Stimulated activated CD8-positive, alpha-beta memory T cell treated with anti-CD3 and anti-CD28 coated beads, Interleukin-2, amount 100 ng/mL, for 48 hours (primary cell): ENCODE results near the gene FGFR4.
A peak's percentile ranks its signal among the peaks of the same experiment; 100 is the strongest.
"Not testable (repeated sequence)": the region's sequence is repeated elsewhere in the genome, so short reads cannot be mapped to it uniquely, and the experiment has no call there.

Experiments used
- DNase-seq, 2 donors: peaks; one replicate each; pipeline ENCODE4 v3.0.0-alpha.2; 2020; ENCODE audit warnings: low read depth in 2 of 2

FGFR4 gene

GRCh38 chr5:177086654-177087397 is at the start of gene FGFR4:
FGFR4 (plus strand) TSS chr5:177086915; CDS start chr5:177089603, 2,688 bp downstream.
- DNase-seq, result peak; percentile 52 to 55

GRCh38 chr5:177036921-177037320 is 49.8 kb upstream of the FGFR4 start:
- DNase-seq, result no peak

- no peak for DNase-seq
Measured at GRCh38 chr5:177040814-177041420, 45.8 kb upstream of the FGFR4 start.

DNA sequence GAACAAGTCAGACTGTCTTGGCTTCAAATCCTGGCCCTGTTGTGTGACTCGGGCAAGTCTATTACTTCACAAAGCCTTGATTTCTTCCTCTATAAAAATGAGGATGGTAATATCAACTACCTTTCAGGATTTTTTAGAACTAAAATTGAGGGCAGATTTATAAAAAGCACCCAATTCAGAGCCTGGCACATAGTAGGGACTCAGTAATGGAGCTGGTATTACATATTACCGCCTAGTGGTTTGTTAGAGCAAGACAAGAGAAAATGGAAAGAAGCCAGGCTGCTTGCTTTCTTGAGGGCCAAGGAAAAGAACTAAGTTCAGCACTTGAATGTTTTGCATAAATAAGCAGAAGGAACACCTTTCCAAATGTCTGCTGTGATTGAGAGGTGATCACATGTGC is 44.8 kb upstream of the FGFR4 start:
- no peak for DNase-seq

- no peak for DNase-seq
Measured at GRCh38 chr5:177043114-177043513, 43.6 kb upstream of the FGFR4 start.

DNA sequence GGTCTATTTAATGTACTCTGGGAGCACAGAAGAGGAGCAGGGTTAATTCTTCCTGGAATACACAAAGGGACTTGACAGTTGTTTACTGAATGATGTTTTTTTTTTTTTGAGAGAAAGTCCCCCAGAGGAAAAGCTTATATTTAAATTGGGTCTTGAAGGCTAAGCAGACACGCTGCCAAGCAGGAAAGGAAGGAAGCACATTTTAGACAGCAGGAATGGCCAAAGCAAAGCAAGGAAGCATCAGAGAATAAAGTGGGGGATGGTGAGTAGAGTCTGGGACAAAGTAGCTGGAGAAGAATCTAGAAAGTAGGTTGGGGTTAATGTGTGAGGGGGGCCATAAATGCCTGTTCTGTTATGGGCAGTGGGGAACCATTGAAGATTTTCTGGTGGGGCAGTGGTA is 42.8 kb upstream of the FGFR4 start:
- DNase-seq, result no peak

- DNase-seq, result no peak
Measured at GRCh38 chr5:177044641-177045040, 42.1 kb upstream of the FGFR4 start.

GRCh38 chr5:177045631-177046030 is 41.1 kb upstream of the FGFR4 start:
- no peak for DNase-seq

DNA sequence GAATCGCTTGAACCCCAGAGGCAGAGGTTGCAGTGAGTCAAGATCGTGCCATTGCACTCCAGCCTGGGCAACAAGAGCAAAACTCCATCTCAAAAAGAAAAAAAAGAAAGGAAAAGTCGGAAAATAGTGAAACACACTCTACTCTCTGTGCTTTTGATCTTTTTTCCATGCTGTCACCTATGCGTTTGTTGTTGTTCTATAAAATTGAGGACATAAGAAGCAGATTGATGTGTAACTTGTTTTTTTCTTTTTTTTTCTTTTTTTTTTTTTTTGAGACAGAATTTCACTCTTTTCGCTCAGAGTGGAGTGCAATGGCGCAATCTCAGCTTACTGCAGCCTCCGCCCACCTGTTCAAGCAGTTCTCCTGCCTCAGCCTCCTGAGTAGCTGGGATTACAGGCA is 38.2 kb upstream of the FGFR4 start:
- DNase-seq, result not testable (repeated sequence)

GRCh38 chr5:177049285-177049684 is 37.4 kb upstream of the FGFR4 start:
- no peak for DNase-seq

DNA sequence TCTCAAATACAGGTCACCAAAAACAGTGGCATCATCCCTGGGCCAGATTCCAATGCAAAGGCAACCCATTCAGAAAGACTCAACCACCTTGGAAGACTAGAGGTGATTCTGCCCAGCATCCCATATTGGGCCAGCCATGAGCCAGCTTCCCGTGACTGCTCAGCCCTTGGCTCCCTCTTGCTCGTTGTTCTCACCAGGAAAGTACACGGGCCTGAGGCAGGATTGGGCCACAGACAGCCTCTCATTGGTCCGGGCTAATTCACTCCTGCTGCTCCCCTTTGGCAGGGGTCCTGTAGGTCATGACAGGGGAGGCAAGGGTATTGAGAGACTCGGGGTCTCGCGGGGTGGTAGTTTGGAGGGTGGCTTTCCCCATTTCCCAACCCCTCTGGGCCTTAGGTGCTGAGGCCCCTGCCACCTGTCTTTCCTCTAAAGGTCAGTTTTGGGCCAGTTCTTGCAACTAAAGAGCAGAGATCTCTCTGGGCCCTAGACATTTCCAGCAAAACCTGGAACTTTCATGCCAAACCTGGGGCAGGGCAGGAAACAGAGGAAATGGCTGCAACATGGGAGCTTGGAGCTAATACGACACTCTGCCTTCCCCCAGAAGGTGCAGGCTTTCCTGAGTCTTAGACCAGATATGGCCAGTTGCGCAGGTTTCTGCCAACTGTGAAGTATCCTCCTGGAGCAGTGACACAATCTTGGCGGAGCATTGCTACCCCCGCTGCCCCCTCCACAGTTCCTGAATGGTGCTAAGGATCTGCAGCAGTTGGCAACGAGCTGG is 22.0 kb upstream of the FGFR4 start:
- no peak for DNase-seq

DNA sequence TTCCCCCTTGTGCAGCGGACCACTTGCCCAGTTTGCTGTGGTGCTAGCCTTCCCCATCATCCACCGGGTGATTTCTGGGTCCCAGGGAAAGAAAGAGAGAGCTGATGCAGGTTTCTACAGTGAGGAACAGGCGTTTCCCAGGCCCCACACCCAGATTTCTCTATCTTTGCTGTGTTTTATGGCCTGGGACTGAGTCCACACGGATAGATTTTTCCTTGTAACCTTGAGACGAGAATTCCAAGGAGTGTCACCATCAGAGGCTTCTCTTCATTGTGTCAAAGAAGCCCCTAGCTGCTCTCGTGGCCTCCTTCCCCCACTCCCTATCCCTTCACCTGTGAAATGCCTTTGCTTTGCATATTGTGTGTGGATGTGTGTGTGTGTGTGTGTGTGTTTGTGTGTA is 21.2 kb upstream of the FGFR4 start:
- no peak for DNase-seq

GRCh38 chr5:177066224-177066623 is 20.5 kb upstream of the FGFR4 start:
- no peak for DNase-seq

DNA sequence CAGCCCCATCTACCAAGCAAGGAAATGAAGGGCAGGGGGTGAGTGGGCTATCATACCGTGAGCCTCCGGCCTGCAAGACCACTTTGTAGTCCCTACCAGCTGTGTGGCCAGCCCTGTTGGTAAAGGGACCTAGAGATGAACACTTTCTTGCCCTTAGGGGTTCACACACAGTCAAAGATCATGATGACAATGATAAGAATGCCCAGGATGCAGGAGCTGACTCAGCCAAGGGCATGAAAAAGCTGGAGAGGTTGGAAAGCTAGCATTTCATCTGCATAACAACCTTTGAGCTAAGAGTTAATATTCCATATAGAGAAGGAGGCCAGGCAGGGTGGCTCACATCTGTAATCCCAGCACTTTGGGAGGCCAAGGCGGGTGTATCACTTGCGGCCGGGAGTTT is 19.2 kb upstream of the FGFR4 start:
- DNase-seq, result no peak

DNA sequence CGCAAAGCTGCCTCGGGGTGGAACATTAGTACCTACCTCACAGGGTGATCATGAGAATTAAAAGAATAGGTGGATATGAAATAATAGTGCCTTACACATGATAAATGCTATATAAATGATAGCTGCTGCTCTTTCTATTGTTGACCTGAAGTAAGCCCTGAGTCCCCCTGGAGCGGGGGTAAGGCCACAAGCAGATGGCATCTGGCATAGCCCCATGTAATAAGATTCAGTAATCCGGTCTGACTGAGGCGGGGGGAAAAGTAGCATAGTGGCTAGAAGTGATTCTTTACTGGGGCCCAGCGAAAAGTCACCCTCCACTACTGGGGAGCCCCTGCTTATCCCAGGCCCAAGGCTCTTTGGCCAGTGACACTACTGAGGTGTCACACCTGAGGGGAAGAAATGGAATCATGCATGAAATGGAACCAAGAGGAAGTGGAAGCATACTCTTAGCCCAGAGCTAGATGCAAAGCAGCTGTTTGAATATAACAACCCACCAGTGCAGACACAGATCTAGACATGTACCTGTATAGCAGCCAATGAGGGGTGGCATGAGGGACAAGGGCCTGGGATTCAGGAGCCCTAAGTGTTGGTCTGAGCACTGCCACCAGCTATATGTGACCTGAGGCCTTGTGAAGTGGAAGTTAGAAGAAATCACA is 16.1 kb upstream of the FGFR4 start:
- no peak for DNase-seq

- DNase-seq, result peak; percentile 14 to 37
Measured at GRCh38 chr5:177071666-177072385, 14.9 kb upstream of the FGFR4 start.

GRCh38 chr5:177077335-177077734 is 9.4 kb upstream of the FGFR4 start:
- no peak for DNase-seq

- no peak for DNase-seq
Measured at GRCh38 chr5:177079606-177080005, 7.1 kb upstream of the FGFR4 start.

- DNase-seq, result no peak
Measured at GRCh38 chr5:177080265-177080664, 6.5 kb upstream of the FGFR4 start.

DNA sequence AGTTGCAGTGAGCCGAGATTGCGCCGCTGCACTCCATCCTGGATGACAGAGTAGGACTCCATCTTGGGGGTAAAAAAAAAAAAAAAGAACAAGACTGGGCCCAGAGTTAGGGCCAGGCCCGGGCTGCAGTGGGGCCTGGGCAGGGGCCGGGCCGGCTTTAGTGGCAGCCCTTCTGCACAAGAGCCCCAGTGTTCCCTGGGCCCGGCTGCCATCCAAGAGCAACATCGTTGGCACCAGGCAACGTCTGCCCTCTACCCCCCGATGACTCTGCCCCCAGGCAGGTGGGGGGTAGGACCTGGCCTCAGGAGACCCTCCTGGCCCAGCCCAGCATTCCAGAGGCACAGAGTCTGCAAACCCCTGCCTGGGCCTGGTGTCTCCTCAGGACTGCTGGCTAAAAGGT is 4.9 kb upstream of the FGFR4 start:
- no peak for DNase-seq

- DNase-seq, result no peak
Measured at GRCh38 chr5:177083357-177083756, 3.4 kb upstream of the FGFR4 start.

- no peak for DNase-seq
Measured at GRCh38 chr5:177084175-177084574, 2.5 kb upstream of the FGFR4 start.
